Spleen (tissue), 11 donors: Measurements from ENCODE around the gene ZNF775. TPM values are rescaled to one million over a fixed set of nuclear protein-coding genes. Genes with fewer than 3 reads are reported as not detected.

Experiments used
- DNase-seq: peaks from one replicate; pipeline ENCODE4 v3.0.0-alpha.2; 2020
- H3K27ac ChIP-seq, 8 donors: fragments of 200-600 bp; sonication (generic) in 7 of 8; 1 replicate in 4 of 8; 2 replicates in 4 of 8; pipeline versions ENCODE4 v1.5.0 to v1.8.0; 2016 to 2021; ENCODE audit warnings: inconsistent platforms in 4 of 8, mild to moderate bottlenecking in 4 of 8, moderate library complexity in 1 of 8
- H3K27me3 ChIP-seq, 7 donors: fragments of 200-600 bp; sonication (generic) in 6 of 7; replicated peaks in 1 of 7; 1 replicate in 4 of 7; 2 replicates in 3 of 7; pipeline versions ENCODE4 v1.5.0 to v1.8.0; 2016 to 2021; ENCODE audit warnings: inconsistent platforms in 3 of 7, mild to moderate bottlenecking in 1 of 7
- H3K36me3 ChIP-seq, 6 donors: fragments of 200-600 bp; sonication (generic) in 5 of 6; 1 replicate in 4 of 6; 2 replicates in 2 of 6; pipeline versions ENCODE4 v1.5.0 to v1.8.0; 2016 to 2021; ENCODE audit warnings: inconsistent platforms in 2 of 6
- H3K4me1 ChIP-seq, 6 donors: fragments of 200-600 bp; sonication (generic) in 5 of 6; 1 replicate in 3 of 6; 2 replicates in 3 of 6; pipeline versions ENCODE4 v1.5.0 to v1.8.0; 2016 to 2021; ENCODE audit warnings: inconsistent platforms in 3 of 6
- H3K4me3 ChIP-seq, 8 donors: fragments of 200-600 bp; sonication (generic) in 7 of 8; 1 replicate in 4 of 8; 2 replicates in 4 of 8; pipeline versions ENCODE4 v1.5.0 to v1.8.0; 2016 to 2021; ENCODE audit warnings: inconsistent platforms in 4 of 8, mild to moderate bottlenecking in 4 of 8, moderate library complexity in 2 of 8
- H3K9me3 ChIP-seq, 8 donors: fragments of 200-600 bp; sonication (generic) in 7 of 8; 1 replicate in 4 of 8; 2 replicates in 4 of 8; pipeline versions ENCODE4 v1.5.0 to v1.8.0; 2016 to 2021; ENCODE audit warnings: inconsistent platforms in 4 of 8
- CTCF ChIP-seq, 11 experiments: fragments of 200-600 bp in 7 of 11; fragments of 450-650 bp in 4 of 11; sonication (generic) in 4 of 11; IDR thresholded peaks in 8 of 11; conservative IDR thresholded peaks in 3 of 11; 1 replicate in 7 of 11; 2 replicates in 4 of 11; pipeline versions ENCODE4 v1.4.0 to v1.8.0; 2016 to 2021; ENCODE audit warnings: antibody characterized with exemption in 11 of 11, inconsistent platforms in 4 of 11, mild to moderate bottlenecking in 1 of 11
- POLR2A ChIP-seq, 3 donors: fragments of 450-650 bp; IDR thresholded peaks; one replicate each; pipeline ENCODE4 v1.5.1; 2017; ENCODE audit warnings: antibody characterized with exemption in 3 of 3, mild to moderate bottlenecking in 1 of 3
- POLR2AphosphoS5 ChIP-seq, 3 donors: sonication (generic); formaldehyde crosslinking; IDR thresholded peaks; one replicate each; pipeline ENCODE4 v1.5.1; 2017; ENCODE audit warnings: antibody characterized with exemption in 3 of 3
- WGBS, 5 donors: extraction: QIAGEN DNeasy Blood & Tissue Kit in 3 of 5; methylation state at CpG; one replicate each; pipeline versions ENCODE4 v1.1.5 to v1.1.7; 2013 to 2018; 5-methylcytosine and 5-hydroxymethylcytosine counted together
- intact Hi-C: fragments of 100-400 bp; cut with DNase I; formaldehyde crosslinking; loops from one replicate; pipeline ENCODE4 v1.15.0; 2023; ENCODE audit warnings: low total_unique reads
- polyA plus RNA-seq, 3 donors: library from polyadenylated mRNA; stranded (reverse); fragments of 200-250 nt; gene quantifications; one replicate each; pipeline ENCODE4 v1.2.1, GENCODE V29; 2013
- total RNA-seq, 7 donors: library from RNA; depleted of rRNA in 3 of 7; stranded (reverse); fragments of >200 nt in 3 of 7; fragmentation: NEBNext Ultra II Directional in 4 of 7; extraction: Animal tissue kit (Norgen Biotek cat#: 25700) in 4 of 7; gene quantifications; one replicate each; pipeline versions ENCODE4 v1.1.0 to v1.2.1, GENCODE V29; 2016 to 2021
- donor health status: healthy with polysubstance abuse.
- donor health status: DM: no; HTN: no; CAD: no; lungs with moderate emphysema.
- donor health status: DM: no; HTN: no; CAD: no.
- donor health status: Bipolar disorder and iron deficiency.
- donor health status: healthy.
- donor health status: DM: no; HTN: no; CAD: no.
- donor health status: DM: yes; HTN: yes; CAD: no.

The ZNF775 gene
- total and polyA plus RNA-seq, 10 donors, result 2.0 to 5.7 (median 4.2) TPM

DNA sequence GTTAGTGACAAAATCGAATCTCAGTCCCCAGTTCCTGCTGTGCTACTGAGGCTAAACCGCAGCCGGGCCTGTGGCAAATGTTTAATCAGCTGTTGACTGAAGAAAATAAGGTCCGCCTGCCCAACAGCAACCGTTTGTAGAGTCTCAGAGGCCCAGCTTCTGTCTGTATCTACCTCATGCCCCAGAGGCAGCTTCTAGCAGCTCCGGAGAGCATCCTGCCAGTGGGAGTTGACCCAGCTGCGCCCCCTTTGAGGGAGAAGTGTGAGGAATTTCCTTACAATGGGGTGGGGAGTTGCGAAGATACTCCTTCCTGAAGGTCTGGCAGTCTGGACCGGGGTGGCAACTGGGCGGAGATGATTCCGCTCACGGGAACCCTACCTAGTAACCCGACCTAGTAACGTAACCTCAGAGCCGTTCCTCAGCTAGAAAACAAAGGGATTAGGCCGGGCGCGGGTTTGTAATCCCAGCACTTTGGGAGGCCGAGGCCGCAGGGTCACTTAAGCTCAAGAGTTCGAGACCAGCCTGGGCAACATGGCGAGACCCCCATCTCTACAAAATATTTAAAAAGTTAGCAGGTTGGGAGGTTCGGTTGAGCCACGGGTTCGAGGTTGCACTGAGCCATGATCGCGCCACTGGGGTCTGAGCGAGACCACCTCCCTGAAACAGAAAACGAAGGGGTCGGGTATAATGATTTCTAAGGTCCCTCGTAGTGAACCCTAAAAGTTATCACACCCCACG, 846 bp upstream of the ZNF775 start:
- peak overlapping the region; percentile 85 to 96 (median 92) for H3K4me3 ChIP-seq
- H3K36me3 ChIP-seq, result peaks cover 0 to 17% (median 10%) of the 10 kb centered on the region in 6 donors
- H3K27ac ChIP-seq, result peak overlapping the region; percentile 88 to 97 (median 93)
- DNase-seq, result peak; percentile 84
- no peaks in the 10 kb centered on the region for H3K9me3 ChIP-seq
- peak in 1 of 3 donors; percentile 39 for TF ChIP-seq POLR2AphosphoS5 (IDR thresholded peaks at IDR 0.05)
- TF ChIP-seq CTCF (IDR thresholded peaks at IDR 0.05 in 8 of 11, conservative IDR thresholded peaks at IDR 0.05 in 3 of 11), result peak in 2 of 11 experiments; percentile 4 to 19
- no peak for TF ChIP-seq POLR2A (IDR thresholded peaks at IDR 0.05)
- intact Hi-C loops, result no loop called here
- WGBS, 5 donors, result 3 to 7% (median 4%) methylated on average over 28 to 32 of the region's 32 CpGs
- H3K4me1 ChIP-seq, result peaks cover 21 to 91% (median 60%) of the 10 kb centered on the region in 6 donors
- no peaks in the 10 kb centered on the region for H3K27me3 ChIP-seq

- H3K36me3 ChIP-seq, result peaks cover 0 to 2% (median 0%) of the 10 kb centered on the region in 6 donors
- WGBS, 5 donors, result 2 to 3% (median 2%) methylated on average over 23 to 52 of the region's 52 CpGs
- no peak for DNase-seq
- H3K4me3 ChIP-seq, result peak overlapping the region; percentile 85 to 96 (median 92)
- TF ChIP-seq POLR2AphosphoS5 (IDR thresholded peaks at IDR 0.05) (no peak), POLR2A (IDR thresholded peaks at IDR 0.05) (peak in 1 of 3 donors; percentile 21), CTCF (IDR thresholded peaks at IDR 0.05 in 8 of 11, conservative IDR thresholded peaks at IDR 0.05 in 3 of 11) (peak in 1 of 11 experiments; percentile 3)
- H3K27ac ChIP-seq, result peak overlapping the region; percentile 90 to 97 (median 93)
- H3K4me1 ChIP-seq, result peaks cover 21 to 91% (median 61%) of the 10 kb centered on the region in 6 donors
- intact Hi-C loops, result no loop called here
- no peaks in the 10 kb centered on the region for H3K9me3 ChIP-seq
- no peaks in the 10 kb centered on the region for H3K27me3 ChIP-seq
These were observed 580 bp downstream of the ZNF775 start for GRCh38 chr7:150379441-150380379.

- DNase-seq, result no peak
- Histone ChIP-seq H3K4me1 (peaks cover 21 to 89% (median 62%) of the 10 kb centered on the region in 6 donors), H3K36me3 (peaks cover 0 to 3% (median 0%) of the 10 kb centered on the region in 6 donors), H3K9me3 (no peaks in the 10 kb centered on the region), H3K27ac (no peak overlapping the region), H3K27me3 (no peaks in the 10 kb centered on the region), H3K4me3 (peak overlapping the region in 3 of 8 donors; percentile 95 to 96 (median 95))
- TF ChIP-seq POLR2AphosphoS5 (IDR thresholded peaks at IDR 0.05) (no peak), POLR2A (IDR thresholded peaks at IDR 0.05) (no peak), CTCF (IDR thresholded peaks at IDR 0.05 in 8 of 11, conservative IDR thresholded peaks at IDR 0.05 in 3 of 11) (no peak)
- intact Hi-C loops, result no loop called here
- WGBS, 5 donors, result 56 to 67% (median 65%) methylated on average over 11 of the region's 11 CpGs
These were observed 1.3 kb downstream of the ZNF775 start for GRCh38 chr7:150380463-150380862.
